Measurements from ENCODE around the gene UPK3BL2.
"Not testable (repeated sequence)": the region's sequence is repeated elsewhere in the genome, so short reads cannot be mapped to it uniquely, and the experiment has no call there.

UPK3BL2 gene, protein sequence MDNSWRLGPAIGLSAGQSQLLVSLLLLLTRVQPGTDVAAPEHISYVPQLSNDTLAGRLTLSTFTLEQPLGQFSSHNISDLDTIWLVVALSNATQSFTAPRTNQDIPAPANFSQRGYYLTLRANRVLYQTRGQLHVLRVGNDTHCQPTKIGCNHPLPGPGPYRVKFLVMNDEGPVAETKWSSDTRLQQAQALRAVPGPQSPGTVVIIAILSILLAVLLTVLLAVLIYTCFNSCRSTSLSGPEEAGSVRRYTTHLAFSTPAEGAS

DNA sequence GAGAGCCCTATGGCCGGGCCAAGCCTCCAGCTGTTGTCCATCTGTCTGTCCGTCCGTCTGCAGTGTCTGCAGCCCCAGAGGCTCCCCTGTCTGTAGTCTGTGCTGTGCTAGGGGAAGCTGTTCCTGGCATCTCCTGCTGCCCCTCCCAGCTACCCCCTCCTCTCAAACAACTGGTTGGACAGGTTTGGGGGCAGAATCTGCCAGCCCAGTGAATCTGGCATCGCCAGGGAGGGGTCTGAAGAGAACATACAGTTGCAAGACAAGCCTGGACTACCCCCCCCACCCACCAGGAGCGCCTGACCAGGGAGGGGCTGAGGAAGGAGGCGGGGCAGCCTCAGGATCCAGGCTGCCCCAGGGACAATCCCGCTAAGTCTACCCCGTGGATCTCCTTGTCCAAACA is at the start of gene UPK3BL2:
UPK3BL2 (minus strand) TSS at position 101 of the 400 bp plus-strand sequence; CDS start at position 41, 60 bp downstream.
- DNase-seq (ENCODE audit: low spot score): not testable (repeated sequence)

DNA sequence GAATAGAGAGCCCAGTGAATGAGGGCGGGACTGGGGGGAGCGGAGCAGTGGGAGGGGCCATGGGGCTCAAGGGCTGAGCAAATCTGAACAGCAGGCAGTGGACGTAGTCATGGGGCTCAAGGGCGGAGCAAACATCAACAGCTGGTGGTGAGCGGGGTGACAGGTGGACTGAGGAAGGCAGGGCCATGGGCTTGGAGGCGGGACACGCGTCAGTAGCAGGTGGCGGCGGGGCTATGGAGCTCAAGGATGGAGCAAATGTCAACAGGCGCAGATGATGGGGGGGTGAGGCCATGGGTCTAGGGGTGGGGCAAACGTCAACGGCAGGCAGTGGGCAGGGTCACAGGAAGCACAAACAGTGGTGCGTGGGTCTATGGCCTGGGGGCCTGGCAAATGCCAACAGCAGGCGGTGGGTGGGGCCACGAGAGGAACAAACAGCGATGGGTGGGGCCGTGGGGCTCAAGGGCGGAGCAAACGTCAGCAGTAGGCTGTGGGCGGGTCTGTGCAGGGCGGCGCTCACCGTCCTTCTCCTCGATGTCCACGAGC is 49.1 kb upstream of the UPK3BL2 start:
- DNase-seq (ENCODE audit: low spot score): not testable (repeated sequence)

DNA sequence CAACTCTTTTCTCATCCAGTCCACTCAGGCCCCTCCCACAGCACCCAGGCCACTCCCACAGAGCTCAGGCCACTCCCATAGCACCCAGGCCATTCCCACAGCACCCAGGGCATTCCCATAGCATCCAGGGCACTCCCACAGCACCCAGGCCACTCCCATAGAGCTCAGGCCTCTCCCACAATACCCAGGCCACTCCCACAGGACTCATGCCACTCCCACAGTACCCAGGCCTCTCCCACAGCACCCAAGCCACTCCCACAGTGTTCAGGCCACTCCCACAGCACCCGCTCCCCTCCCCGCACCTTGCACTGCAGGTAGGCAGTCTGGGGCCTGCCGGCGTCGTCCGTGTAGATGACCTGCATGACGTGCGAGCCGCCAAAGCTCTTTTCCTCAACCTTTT is 46.4 kb upstream of the UPK3BL2 start:
- not testable (repeated sequence) for DNase-seq (ENCODE audit: low spot score)

DNA sequence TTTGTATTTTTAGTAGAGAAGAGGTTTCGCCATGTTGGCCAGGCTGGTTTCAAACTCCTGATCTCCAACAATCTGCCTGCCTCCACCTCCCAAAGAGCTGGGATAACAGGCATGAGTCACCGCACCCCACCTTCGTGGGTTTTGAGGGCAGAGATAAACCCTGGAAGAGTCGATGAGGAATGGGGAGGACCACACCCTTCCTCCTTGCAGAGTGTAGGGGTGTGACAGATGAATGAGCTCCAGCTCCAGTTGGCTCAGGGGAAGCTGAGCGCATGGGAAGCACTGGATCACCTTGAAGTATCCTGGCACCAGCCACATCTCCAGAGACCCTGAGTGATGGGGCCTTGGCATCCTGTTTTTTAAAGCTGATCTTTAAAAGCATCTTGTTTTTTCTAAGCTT is 40.0 kb upstream of the UPK3BL2 start:
- not testable (repeated sequence) for DNase-seq (ENCODE audit: low spot score)

DNA sequence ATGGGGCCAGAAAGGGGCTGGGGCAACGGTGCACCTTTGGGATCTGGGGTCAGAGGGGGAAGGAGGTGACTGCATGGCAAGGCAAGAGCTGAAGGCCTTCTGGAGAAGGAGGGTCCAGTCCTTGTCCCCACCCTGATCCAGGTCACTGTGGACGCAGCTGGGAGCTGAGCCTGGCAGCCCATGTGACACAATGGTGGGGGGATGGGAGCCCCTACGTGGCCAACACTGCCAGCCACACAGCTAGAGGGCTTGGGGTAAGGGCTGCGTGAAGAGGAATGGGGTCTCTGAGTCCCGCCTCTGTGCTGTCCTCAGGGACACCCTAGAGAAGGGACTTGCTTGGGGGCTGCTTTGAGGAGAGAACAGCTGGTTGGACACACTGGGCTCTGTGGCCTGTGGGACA is 38.2 kb upstream of the UPK3BL2 start:
- not testable (repeated sequence) for DNase-seq (ENCODE audit: low spot score)

DNA sequence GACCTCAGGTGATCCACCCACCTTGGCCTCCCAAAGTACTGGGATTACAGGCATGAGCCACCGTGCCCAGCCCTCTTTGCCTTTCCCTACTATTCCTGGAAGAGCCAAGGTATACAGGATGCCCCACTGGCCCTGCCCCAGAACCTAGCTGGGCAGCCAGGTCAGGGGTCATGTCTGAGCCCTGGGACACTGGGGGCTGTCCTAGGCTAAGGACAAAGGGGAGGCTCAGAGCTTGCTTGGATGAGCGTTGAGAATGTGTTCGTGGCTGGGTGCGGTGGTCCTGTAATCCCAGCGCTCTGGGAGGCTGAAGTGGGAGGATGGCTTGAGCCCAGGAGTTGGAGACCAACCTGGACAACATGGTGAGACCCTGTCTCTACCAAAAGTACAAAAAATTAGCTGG is 35.0 kb upstream of the UPK3BL2 start:
- not testable (repeated sequence) for DNase-seq (ENCODE audit: low spot score)

DNA sequence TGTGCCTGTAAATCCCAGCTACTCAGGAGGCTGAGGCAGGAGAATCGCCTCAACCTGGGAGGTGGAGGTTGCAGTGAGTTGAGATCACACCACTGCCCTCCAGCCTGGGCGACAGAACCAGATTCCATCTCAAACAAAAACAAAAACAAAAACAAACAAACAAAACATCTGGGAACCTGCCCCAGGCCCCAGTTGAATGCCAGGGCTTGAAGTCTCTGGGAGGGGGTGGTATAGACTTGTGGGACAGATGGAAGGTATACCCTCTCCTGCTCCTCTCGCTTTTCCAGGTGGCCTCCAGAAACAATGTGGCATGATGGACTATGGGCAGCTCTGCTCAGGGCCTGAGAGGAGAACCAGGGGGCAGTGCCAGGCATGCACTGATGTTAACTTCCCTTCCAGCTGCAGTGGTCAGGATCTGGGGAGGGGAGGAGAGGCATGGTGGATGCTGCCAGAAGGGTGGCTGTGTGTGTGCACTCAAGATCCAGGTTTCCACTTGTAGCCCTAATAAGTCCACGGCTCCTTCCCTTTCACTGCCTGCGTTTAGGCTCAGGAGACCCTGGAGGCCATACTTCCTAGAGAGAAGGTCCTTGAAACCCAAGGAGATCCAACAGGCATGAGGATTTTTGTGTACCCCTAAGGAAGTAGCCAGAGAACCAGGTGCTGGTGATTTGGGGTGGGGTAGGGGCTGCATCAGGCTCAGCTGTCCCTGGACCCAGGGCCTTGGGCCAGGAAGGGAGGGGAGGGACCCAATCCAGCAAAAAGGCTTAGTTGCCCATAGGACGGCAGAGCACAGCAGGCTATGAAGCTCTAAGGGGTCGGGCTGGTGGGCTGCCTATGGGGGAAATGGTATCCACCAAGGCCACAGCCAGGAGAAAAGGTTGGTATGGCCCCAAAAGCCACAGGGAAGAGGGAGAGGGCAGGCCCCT is 34.1 kb upstream of the UPK3BL2 start:
- DNase-seq (ENCODE audit: low spot score): not testable (repeated sequence)

DNA sequence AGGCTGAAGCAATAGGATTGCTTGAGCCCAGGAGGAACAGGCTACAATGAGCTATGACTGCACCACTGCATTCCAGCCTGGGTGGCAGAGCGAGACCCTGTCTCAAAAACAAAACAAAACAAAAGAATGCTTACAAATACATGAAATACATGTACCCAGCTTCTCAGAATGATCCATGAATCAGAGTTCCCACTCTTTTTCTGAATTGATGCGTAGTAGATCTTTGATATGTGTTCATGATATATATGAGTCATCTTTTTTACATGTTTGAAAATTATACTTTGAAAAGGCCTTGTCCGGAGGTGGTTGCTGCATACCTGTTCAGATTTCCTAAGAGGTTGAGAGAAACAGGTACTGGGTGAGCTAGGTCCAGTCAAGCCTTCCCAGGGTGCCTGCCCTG is 32.9 kb upstream of the UPK3BL2 start:
- DNase-seq (ENCODE audit: low spot score): not testable (repeated sequence)

DNA sequence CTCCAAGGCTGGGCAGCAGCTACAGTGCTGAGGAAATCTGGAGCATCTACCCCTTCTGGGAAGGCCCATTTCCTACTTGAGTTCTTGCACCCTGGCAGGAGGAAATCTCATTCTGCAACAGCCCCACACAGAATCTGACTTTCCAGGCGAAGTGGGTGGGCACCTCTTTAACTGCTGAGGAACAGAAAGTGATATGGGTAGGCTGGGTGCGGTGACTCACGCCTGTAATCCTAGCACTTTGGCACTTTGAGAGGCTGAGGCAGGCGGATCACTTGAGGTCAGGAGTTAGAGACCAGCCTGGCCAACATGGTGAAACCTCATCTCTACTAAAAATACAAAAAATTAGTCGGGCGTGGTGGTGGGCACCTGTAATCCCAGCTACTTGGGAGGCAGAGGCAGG is 31.1 kb upstream of the UPK3BL2 start:
- not testable (repeated sequence) for DNase-seq (ENCODE audit: low spot score)

DNA sequence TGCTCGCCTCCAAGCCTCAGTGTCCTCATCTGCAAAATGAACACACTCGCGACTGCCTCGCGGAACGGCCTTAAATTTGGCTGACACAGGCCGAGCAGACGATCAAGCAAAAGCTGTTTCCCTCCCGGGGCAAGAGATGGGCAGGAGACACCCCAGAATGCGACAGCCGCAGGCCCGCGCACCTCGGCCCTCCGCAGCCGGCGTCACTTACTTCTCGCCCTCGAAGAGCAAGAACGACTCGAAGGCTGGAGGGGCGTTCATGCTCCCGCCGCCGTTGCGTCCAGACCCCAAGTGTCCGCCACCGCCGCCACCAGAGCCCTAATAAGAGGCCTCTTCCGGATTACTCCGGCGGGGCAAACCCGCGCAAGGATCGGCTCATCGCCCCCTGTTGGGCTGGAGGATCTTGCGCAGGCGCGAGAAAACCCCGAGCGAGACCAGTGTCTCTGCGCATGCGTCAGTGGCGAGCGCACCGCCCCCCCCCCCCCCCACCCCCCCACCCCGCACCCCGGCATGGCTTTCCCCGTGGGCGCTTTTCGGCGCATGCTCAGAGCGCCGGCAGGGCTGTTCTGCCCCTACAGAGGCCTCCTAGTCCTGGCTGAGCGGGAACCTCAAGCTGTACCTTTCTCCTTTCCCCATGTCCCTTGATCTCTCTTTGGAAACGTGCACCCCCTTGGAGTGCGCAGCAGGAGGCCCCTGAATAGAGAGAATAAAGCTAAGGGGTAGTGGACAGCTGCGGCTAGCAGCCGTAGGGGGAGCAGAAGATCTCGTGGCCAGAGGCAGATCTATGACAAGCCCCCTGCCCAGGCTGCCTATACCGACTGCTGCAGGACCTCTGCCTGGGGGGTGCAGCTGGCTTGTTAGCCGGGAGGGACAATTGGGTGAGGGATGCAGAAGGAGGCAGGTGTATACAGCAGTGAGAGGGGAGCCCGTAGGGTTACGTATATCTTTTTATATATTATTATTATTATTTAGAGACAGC is 29.1 kb upstream of the UPK3BL2 start, which contains the start of gene POLR2J3:
POLR2J3 (minus strand) TSS at position 323 of the 979 bp plus-strand sequence; CDS start at position 261, 62 bp downstream.
- not testable (repeated sequence) for DNase-seq (ENCODE audit: low spot score)

DNA sequence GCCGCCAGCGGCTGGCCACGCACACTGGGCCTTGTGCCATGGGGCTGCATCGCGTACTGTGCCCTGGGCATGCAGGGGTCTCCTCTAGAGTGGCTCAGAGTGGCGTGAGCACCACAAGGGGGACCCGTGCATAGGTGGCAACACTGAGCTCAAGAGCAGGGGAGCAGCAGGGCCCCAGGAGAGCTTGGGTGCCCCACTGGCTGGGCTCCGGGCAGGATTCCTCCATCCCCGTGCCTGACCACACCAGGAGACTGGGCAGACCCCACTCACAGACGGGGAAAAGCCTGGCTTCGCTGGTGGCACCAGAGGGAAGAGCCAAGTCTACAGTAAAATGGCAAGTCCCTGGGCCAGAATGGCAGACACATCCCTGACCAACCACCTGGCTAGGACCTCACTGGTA is 25.1 kb upstream of the UPK3BL2 start:
- not testable (repeated sequence) for DNase-seq (ENCODE audit: low spot score)

DNA sequence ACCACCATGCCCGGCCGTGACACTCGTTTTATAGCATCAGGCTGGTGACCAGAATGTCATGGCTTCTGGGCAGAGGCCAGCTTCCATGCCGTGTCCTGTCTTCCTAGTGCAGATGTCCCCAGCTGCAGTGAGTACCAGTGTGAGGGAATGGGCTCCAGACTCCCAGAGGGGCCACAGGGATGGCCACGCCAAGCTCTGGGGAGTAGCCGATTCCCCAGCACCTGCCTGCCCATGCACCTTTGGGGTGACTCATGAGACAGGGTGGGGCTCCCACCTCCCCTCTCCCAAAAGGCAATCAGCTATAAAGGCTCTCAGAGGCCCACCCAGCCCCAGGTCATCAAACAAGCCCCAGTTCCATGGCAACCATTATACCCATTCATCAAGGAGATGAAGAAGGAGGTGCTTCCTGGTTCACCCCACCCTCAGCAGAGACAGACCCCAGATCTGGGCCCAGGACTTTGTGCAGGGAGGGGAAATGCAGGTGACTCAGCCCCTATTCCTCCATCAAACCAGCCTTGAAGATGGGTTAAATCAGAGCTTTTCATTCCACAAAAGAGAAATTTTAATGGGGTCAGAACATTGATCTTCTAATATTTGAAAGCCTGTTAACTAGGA is 7.4 kb upstream of the UPK3BL2 start, which contains the start of gene SPDYE2:
SPDYE2 (plus strand) TSS at position 419 of the 615 bp plus-strand sequence. CDS start 2,030 bp downstream, outside the sequence.
- DNase-seq (ENCODE audit: low spot score): not testable (repeated sequence)

DNA sequence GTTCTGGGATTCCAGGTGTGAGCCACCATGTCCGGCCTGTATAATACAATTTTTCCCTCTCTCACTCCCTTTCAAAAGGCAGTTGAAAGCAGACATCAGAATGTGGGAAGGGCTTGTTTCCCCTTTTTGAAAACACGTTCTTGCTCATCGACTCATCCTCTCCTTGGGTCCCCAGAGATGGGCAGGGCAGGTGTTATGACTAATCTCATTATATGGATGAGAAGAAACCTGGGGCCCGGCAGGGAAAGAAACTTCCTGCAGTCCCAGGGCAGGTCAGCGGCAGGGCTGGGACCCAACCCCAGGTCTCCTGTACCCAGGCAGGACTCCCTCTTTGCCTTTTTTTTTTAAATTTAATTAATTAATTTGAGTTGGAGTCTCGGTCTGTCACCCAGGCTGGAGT is 2.9 kb upstream of the UPK3BL2 start:
- not testable (repeated sequence) for DNase-seq (ENCODE audit: low spot score)

DNA sequence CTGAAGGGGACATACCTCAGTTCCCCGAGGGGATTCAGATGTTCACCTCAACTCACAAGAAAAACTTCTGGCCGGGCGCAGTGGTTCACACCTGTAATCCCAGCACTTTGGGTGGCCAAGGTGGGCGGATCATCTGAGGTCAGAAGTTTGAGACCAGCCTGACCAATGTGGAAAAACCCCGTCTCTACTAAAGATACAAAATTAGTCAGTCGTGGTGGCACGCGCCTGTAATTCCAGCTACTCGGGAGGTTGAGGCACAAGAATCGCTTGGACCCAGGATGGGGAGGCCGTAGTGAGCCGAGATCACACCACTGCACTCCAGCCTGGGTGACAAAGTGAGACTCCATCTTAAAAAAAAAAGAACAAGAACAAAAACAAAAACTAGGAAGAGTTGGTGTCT is 1.8 kb upstream of the UPK3BL2 start:
- DNase-seq (ENCODE audit: low spot score): not testable (repeated sequence)

DNA sequence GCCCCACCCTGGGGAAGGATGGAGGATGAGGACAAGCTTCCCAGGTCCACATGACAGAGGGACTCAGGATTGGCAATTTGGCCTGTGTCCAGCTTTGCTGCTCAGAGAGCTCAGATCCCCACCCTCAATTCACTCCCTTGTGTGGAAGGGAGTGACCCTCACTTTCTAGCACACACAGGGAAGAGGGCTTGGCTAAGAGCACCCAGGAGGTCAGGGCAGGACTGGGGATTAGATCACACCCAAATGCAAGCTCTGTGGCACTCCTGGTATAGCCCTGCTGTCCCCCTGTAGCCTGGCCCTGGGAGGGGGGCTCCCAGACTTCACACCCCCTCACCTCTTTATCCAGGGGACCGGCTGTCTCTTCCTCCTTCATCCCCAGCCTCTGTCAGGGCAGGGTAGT is 876 bp upstream of the UPK3BL2 start:
- DNase-seq (ENCODE audit: low spot score): not testable (repeated sequence)

DNA sequence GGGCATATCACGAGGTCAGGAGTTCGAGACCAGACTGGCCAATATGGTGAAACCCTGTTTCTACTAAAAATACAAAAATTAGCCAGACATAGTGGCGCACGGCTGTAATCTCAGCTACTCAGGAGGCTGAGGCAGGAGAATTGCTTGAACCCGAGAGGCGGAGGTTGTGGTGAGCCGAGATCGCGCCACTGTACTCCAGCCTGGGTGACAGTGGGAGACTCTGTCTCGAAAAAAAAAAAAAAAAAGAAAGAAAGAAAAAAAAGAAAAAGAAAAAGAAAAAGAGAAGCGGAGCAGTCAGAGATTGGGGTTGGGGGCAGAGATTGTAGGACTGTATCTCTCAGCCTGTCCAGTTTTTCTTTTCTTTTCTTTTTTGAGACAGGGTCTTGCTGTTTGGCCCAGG is 725 bp downstream of the UPK3BL2 start:
- not testable (repeated sequence) for DNase-seq (ENCODE audit: low spot score)

DNA sequence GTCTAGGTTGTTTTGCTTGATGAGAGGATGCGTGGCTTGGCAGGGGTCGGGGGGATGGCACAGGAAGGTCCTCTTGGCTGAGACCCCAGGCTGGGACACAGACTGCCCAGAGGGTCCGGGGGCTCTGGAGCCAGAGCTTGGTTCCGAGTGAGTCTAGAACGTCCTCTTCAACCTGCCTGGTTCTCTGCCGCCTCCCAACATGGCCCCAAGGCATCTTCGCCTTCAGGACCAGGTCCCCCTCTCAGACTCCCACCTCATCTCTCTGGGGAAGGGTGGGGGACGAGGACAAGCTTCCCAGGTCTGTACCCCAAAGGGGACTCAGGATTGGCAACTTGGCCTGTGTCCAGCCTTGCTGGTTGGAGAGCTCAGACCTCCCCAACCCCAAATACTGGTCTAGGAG is 1.4 kb downstream of the UPK3BL2 start:
- not testable (repeated sequence) for DNase-seq (ENCODE audit: low spot score)

DNA sequence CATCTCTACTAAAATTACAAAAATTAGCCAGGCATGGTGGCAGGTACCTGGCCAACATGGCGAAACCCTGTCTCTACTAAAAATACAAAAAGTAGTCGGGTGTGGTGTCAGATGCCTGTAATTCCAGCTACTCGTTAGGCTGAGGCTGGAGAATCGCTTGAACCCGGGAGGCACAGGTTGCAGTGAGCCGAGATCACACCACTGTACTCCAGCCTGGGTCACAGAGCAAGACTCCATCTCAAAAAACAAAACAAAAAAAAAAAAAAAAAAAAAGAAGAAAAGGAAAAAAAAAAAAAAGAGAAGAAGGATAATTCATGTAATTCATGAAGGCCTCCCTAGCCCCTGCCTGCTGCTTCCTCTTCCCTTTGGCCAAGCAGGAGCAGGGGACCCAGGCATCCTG is 2.9 kb downstream of the UPK3BL2 start:
- DNase-seq (ENCODE audit: low spot score): not testable (repeated sequence)

DNA sequence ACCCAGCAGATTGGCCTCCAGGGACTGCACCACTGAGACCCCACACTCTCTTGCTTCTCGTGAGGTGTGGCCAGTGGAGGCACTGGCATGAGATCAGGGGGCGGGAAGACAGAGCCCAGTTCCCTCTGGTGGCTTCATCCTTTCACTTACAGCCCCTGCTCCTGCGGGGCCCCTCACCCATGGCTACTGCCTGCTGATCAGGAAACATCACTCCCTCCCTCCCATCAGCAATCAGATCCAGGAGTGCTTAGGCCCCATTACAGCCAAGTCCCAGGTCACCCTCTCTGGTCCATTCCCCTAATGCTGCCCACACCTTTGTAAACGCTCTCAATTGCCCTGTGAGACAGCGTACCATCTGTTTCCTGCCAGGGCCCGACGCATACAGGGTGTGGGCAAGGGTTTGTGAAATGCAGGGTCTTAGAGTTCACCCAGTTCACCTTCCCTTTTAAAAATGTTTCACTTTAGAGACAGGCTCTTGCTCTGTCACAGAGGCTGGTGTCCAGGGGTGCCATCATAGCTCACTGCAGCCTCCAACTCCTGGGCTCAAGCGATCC is 8.4 kb downstream of the UPK3BL2 start:
- DNase-seq (ENCODE audit: low spot score): not testable (repeated sequence)

DNA sequence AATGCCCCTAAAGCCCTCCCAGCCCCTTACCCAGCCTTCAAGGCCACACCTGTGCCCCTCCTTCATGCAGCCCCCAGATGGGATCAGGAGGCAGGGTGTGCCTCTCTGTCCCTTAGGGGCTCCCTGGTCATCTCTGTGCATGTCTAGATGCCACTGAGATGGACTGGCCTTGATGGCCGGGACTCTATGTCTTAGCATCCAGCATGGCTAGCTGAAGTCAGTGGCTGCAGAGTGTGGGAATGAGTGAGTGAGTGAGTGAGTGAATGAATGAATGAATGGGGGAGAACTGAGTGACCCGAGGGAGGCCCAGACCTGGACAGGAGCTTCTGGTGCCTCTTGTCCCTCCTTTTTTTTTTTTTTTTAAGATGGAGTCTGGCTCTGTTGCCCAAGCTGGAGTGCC is 11.4 kb downstream of the UPK3BL2 start:
- DNase-seq (ENCODE audit: low spot score): not testable (repeated sequence)
